Measurements from ENCODE around the gene VWA5A. TPM values are rescaled to one million over a fixed set of nuclear protein-coding genes. Genes with fewer than 3 reads are reported as not detected.
"Not testable (repeated sequence)": the region's sequence is repeated elsewhere in the genome, so short reads cannot be mapped to it uniquely, and the experiment has no call there.

Gene VWA5A
- polyA plus RNA-seq, 5 donors = 17.7 to 19.2 (median 18.2) TPM

DNA sequence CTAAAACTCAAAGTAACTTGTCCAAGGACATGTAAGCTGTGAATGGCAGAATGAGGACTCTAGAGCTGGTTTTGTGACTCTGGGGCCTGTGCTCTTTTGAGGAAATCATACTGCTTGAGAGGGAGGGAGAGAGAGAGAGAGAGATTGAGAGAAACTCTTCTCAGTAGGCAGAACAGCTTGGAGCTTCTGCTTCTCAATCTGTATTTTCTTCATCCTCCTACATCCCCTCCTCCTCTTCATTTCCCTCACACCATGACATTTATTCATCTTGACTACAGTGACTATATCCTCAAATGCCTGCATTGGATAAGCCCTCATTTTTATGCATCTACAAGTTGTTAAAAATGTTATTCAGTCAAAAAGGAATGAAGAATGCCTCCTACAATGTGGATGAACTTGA, 44.2 kb downstream of the VWA5A start:
- no peak for DNase-seq

DNA sequence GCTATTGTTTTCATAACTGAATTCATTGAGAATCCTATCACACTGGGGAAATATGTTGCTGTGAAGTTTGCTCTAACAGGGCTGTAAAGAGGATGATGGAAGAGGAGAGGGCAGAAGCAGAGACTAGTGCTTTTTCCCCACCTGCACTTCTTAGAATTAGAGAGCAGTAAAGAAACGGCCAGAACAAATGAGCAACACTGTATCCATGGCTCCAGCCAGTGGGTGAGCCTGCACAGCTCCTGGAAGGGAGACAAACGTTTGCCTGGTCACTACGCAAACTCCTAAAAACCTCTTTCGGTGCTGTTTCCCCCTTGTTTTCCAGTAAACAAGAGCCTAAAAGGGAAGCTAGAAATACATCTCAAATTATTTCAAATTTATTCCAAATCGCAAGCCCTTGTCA, 45.7 kb downstream of the VWA5A start:
- DNase-seq = no peak

DNA sequence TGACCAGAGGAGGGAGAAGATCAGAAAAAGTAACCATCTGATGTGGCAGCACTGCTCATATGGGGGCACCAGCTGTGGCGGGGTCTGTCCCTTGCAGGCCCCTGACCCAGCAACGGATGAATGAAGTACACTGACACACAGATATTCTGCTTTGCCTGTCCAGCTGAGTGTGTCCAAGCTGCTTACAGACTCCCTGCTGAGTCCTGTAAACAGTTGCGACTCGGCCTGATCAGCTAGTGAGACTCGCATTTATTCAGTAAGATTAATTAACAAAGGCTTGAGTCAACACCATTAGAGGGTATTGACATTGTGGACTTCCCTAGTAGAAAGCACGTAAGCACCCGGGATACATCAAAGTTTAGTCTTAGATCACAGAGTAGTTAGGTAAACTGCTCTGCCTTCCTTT, 52.6 kb downstream of the VWA5A start:
- no peak for DNase-seq

DNA sequence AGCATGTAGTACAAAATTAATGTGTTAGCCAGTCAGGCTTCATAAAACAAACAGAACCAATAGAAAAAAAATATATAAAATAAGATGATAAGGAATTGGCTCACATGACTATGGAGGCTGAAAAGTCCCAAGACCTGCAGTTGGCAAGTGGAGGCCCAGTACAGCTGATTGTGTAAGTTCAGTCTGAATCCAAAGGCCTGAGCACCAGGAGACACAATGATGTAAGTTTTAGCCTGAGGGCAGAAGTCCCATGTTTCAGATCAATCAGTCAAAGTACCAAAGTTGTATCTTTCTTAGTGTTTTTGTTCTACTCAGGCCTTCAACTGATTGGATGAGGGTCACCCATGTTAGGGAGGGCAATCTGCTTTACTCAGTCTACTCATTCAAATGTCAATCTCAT, 53.5 kb downstream of the VWA5A start:
- DNase-seq = no peak

DNA sequence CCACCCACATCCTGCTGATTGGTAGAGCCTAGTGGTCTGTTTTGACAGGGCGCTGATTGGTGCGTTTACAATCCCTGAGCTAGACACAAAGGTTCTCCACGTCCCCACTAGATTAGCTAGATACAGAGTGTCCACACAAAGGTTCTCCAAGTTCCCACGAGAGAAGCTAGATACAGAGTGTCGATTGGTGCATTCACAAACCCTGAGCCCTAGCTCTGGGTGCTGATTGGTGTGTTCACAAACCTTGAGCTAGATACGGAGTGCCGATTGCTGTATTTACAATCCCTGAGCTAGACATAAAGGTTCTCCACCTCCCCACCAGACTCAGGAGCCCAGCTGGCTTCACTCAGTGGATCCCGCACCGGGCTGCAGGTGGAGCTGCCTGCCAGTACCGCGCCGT, 55.1 kb downstream of the VWA5A start:
- not testable (repeated sequence) for DNase-seq

DNA sequence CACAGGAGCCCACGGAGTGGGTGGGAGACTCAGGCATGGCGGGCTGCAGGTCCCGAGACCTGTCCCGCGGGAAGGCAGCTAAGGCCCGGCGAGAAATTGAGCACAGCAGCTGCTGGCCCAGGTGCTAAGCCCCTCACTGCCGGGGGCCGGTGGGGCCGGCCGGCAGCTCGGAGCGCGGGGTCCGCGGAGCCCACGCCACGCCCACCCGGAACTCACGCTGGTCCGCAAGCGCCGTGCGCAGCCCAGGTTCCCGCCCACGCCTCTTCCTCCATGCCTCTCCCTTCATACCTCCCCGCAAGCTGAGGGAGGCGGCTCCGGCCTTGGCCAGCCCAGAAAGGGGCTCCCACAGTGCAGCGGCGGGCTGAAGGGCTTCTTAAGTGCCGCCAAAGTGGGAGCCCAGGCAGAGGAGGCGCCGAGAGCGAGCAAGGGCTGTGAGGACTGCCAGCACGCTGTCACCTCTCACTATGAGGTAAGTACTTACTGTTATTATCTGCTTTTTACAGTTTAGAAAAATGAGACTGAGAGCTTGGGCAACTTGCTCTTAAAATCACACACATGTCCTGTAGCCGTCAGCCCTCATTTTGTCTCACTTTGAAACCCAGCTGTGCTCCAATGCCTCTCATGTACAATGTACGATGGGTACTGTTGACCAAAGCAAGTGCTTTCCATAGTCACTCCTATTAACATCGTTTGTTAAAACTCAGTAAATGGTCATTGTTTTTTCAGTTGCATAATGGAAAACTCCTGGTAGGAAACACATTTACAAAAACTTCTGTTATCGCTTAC, 55.7 kb downstream of the VWA5A start:
- no peak for DNase-seq

DNA sequence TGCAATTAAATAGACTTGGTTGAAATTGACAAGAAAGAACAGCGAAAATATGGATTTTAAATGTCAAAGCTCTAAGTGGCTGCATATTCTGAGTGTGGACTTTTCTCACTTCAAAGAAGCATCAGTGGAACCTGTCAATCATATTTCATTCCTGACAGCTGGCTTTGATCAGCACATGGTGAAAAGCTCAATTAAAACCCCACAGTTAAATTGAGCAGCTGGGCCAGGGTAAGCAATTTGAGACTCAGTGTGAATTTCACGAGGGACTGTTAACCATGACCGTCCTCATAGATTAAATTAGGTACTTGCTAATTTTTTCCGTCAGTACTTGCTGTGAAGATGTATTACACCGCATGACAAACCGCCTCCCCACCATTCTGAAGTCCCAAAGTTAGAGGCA, 56.9 kb downstream of the VWA5A start:
- no peak for DNase-seq

DNA sequence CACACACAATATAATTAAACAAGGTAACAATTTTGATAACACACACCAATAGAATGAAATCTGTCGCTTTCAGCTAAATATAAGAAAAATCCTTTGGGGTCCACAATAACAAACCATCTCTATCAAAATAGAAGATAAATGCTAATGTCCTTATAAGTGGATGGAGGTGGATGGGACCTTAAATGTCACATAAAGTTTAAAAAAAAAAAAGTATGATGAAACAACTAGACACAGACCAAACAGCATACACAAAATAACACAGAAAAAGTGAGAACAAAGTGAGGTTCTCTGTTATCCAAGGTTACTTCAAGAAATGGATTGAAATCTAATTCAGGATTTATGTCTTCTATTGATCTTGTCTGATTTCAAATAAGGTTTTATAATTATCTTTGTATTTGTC, 57.3 kb downstream of the VWA5A start:
- no peak for DNase-seq

DNA sequence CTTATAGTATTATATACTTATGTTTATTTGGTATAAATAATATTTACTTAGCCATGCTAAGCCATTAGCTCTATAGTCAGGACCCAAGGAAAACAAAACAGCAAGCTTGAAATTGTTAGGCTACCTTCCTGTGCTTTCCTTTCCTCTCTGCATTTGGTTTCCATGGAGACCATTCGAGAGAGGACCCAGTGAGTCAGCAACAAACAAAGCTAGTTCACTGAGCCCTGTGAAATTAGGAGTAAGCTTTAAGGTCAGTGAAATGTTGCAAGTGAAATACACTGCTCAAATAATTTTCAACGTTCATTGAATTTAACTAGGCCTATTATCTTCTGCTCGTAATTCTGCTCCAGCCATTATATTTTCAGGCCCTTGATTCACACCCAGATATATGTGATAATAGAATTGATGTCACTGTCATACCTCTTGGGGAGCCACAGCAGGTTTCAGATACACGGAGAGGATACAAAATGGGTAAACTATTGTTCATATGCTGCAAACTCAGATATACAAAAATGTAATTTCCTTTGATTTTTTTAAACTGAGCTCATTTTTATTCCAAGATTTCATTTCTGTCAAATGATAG, 58.8 kb downstream of the VWA5A start:
- no peak for DNase-seq

DNA sequence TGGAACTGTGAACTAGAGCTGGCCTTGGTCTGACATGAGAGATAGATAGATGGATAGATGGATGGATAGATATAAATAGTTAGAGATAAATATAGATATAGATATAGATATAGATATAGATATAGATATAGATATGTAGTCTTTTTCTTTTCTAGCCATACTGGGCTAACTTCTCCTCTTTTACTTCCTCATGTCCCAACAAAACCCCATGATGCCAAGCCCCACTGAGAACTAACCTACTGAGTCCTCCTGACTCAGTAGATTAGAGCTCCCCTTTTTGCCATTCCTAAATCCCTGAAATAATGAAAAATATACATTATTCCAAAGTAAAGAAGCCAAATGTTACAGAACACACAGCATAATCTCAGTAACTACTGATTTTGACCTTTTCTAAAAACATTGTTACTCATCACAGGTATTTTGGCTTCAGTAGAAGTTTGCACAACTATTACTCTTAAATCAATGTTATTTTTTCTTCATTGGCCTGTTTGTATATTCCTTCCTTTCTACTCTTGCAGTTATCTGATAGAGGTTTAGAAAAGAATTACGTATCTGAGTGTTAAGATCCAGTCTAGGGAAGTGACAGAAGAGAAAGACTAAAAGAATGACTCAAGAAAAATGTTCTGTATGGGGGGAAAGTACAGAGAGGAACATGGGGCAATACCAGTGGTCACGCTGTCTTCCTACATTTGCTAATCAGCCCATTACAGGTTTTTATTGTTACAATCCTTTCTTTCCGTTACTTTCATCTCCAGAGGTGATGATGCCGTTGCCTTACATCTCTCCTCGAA, 61.9 kb downstream of the VWA5A start:
- DNase-seq = no peak

DNA sequence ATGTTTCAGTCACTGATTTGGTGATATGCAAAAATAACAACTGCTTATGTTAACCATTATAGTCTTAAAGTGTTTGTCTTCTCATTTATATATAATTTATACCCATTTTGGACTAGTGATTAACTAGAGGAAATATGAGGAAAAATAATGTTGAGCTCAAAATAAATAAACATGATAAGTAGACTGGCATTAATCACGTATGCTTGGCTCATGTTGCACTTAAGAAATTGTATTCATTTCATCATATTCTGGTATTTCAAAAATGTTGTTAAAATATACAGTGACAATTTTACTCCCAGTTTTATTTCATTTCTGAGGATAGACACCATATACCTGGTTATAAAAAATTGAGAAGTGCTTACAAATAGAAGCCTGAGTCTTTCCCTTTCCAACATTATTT, 64.1 kb downstream of the VWA5A start:
- DNase-seq = no peak

DNA sequence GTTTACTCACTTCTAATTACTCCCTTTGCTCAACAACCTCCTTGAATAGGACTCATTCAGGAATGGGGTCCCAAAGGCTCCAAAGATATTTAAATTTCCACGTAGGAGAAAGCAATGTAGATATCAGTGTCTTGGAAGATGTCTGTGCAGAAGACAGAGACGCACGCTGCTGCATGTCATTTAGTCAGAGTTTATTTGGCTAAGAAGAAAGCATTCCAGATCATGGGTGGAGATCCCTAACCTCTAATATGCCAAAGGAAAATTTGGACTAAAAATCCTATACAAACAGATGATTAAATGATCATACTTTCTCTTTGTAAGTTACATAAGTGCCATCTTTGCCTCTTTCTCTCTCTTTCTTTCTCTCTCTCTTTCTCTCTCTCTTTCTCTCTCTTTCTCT, 67.8 kb downstream of the VWA5A start, which contains the start of gene OR10D3:
Gene OR10D3 (plus strand): TSS at position 278 of the 400 bp plus-strand sequence. CDS start 1,925 bp downstream, outside the sequence.
- DNase-seq = no peak

DNA sequence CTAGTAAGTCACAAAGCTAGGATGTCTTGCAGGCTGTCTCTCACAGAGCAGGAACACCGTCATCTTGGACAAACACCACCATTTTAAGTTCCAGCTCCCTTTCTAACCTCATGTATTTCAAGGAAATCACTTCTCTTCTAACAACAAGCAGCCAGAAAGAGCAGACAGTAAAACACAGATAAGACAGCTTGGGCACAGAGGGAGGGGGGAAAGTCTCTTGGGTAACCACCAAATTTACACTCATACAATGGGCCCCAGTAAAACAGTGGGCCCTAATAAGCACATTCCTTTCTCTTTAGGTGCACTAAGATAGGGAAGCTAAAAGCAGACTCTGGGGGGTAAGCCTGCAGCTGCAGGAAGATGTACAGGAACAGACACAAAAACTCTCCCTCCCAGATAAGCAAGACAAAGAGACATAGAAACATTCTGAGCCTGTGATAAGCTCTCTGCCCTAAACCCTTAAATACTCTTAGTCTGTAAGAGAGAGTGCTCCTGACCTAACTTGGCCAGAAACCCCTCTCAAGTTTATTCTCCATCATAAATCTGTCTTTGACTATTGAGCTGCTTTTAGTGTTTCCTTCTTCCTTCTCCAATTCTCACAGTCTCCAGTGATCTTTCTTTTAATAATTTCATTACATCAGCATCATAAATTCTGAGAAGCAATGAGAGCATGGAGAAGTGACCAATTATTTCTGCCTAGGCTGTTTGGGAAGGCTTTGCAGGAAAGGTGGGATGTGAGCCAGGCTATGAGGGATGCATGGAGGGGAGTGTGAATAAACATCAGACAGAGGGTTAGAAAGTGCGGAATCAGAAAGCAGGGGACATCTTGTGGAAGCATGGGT, 75.3 kb downstream of the VWA5A start:
- DNase-seq = no peak

DNA sequence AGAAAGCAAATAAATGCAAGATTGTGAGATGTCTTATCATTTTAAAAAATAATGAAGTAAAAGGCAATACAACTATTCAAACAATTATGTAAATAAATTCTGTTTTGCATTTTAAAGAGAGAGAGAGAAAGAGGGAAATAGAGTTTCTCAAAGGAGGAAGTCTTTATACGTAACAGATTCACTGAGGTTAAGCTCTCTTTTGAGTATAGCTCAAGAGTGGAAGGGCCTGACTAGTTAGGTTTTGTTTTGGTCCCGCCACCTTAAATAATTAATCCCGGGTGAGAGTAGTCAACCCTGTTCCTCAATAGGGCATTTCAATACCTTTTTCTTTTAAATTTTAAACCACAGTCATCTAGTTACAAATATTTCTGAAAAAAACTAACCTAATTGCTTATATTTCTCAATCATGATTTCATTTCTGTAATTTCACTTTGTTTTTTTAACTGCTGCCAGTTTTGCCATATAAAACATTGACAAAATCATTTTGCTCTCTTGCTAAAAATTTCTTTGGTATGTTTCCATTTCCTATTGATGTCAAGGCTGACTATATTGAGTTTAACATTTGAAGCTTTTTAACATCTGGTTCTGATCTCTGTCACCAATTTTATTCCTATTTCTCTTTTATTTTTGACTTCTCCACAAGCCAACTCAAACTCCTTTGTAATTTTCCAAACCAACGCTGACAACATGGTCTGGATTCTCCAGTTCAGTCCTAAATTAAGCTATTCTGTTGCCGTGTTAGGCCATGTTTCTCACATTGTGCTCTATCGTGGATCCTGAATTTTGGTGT, 78.2 kb downstream of the VWA5A start:
- DNase-seq = peak; percentile 53 to 61

DNA sequence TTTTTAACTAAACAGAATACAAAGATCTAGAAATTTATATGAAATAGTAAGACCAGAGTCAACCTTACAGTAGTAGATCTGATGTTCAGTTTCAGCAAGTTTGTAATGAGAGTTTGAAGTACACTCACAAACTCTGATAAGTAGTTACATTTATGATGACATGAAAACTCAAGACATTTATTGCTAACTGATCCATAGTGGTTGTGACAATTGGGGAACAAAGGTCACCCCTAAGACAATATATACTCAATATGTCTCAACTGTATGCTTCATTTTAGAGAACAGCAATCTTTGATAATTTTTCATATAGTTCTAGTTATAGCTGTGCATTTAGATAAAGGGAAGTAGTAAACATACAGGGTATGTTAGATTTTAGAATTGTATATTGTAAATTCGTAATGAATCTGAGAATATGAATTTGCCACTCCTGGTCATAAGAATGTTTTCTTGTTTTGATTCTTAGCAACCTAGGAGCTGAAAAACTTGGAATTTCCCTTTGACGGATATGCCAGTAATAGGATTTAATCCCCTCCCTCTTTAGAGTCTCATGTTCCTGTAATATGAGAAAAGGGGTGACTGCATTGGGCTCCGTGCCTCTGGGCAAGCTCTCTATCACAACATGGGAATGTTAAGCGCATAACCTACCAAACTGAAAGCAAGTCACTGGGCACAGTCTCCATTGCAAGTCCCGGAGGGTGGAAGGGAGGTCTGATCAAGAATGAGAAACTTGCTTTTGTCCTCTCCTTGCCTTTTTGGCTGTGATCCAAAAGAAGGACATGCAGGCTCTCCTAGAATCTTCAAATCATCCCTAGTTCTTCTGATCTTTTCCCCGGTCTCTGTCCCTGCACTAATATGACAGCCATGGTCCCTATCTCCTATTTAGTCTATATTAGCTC, 79.3 kb downstream of the VWA5A start:
- DNase-seq = peak in 1 of 2 donors; percentile 23

DNA sequence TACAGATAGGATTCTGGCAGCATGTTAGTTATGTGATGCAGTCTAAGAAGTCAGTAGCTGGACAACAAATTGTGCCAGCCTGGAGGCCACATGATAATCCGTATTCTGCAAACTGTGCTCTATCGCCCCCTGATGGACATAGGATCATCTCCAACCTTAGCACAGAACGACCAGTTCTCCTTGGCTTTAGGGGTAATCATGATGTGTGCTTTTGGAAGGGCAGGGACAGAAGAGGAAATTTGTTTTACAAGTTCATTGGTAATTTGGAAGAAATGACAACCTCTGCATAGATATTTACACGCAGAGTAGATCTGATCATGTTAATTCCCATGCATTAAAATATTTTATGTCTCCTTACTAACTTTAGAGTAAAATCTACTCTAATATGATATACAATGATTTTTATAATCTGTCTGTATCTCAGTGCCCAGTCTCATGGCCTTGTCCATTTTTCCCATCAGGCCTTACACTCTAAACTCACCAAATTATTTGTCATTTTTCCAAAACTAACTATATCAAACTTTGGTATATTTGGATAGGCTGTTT, 80.0 kb downstream of the VWA5A start:
- DNase-seq = peak in 1 of 2 donors; percentile 15

Data from right lung (tissue), 5 donors.